OCI-LY7 (cell line): ENCODE results near the gene LRIT1. TPM values are rescaled to one million over a fixed set of nuclear protein-coding genes. Genes with fewer than 3 reads are reported as not detected.

Experiments
- BruUV-seq: library from RNA; stranded (reverse); fragments of 400-500 nt; replicated peaks from 2 replicates; lab custom pipeline; 2021; lab: Mats Ljungman, UMichigan
- CTCF ChIA-PET: fragments of 300-600 bp; sonication (Branson Sonifier 250); formaldehyde crosslinking; loops from one replicate; lab custom pipeline; 2022; ENCODE audit warnings: antibody characterized with exemption; ENCODE audit not compliant: unreplicated experiment; lab: Charles Lee
- POLR2A ChIA-PET: fragments of 300-600 bp; sonication (Branson Sonifier 250); formaldehyde crosslinking; loops from one replicate; lab custom pipeline; 2022; ENCODE audit warnings: antibody characterized with exemption; lab: Charles Lee
- DNase-seq: peaks from one replicate; pipeline ENCODE4 v3.0.0-alpha.2; 2015; ENCODE audit warnings: low spot score
- H2AFZ ChIP-seq: fragments of 200-600 bp; sonication (generic), shearing (Covaris generic); 2 replicates; pipeline ENCODE4 v1.6.1; 2014; ENCODE audit warnings: mild to moderate bottlenecking, antibody characterized with exemption, low read length, moderate library complexity
- H3K27ac ChIP-seq: fragments of 200-600 bp; sonication (generic); 2 replicates; pipeline ENCODE4 v1.5.1; 2014; ENCODE audit warnings: mixed run types, low read depth, mild to moderate bottlenecking, moderate library complexity, low read length, inconsistent platforms; ENCODE audit not compliant: poor library complexity, severe bottlenecking
- H3K36me3 ChIP-seq: fragments of 200-600 bp; sonication (generic); 2 replicates; pipeline ENCODE4 v1.6.1; 2014; ENCODE audit warnings: mild to moderate bottlenecking, antibody characterized with exemption, low read length, moderate library complexity, mixed read lengths; ENCODE audit not compliant: insufficient read depth
- H3K4me1 ChIP-seq: fragments of 200-600 bp; sonication (generic); 2 replicates; pipeline ENCODE4 v1.5.1; 2014; ENCODE audit warnings: mild to moderate bottlenecking, low read length; ENCODE audit not compliant: insufficient read depth, poor library complexity, severe bottlenecking
- H3K4me2 ChIP-seq: fragments of 200-600 bp; sonication (generic); 2 replicates; pipeline ENCODE4 v1.6.1; 2014; ENCODE audit warnings: mild to moderate bottlenecking, low read length
- H3K4me3 ChIP-seq: fragments of 200-600 bp; sonication (generic); 2 replicates; pipeline ENCODE4 v1.5.1; 2014; ENCODE audit warnings: mild to moderate bottlenecking, low read depth, low read length; ENCODE audit not compliant: poor library complexity, severe bottlenecking
- H3K79me2 ChIP-seq: fragments of 200-600 bp; sonication (generic); 2 replicates; pipeline ENCODE4 v1.6.1; 2016; ENCODE audit warnings: low read depth, mild to moderate bottlenecking, low read length, moderate library complexity, mixed read lengths; ENCODE audit not compliant: insufficient read depth
- H3K9me2 ChIP-seq: fragments of 200-600 bp; sonication (generic); 2 replicates; pipeline ENCODE4 v1.6.1; 2016; ENCODE audit warnings: mild to moderate bottlenecking, low read length, mixed read lengths; ENCODE audit not compliant: insufficient read depth
- H3K9me3 ChIP-seq: fragments of 200-600 bp; sonication (generic); 2 replicates; pipeline ENCODE4 v1.6.1; 2014; ENCODE audit warnings: mild to moderate bottlenecking, mixed run types, low read length, mixed read lengths
- H4K20me1 ChIP-seq: fragments of 200-600 bp; sonication (generic); 2 replicates; pipeline ENCODE4 v1.6.1; 2014; ENCODE audit warnings: mild to moderate bottlenecking, antibody characterized with exemption, low read length, moderate library complexity, mixed read lengths; ENCODE audit not compliant: insufficient read depth
- CTCF ChIP-seq: fragments of 200-600 bp; sonication (generic); conservative IDR thresholded peaks from 2 replicates; pipeline ENCODE4 v1.5.1; 2014; ENCODE audit warnings: mild to moderate bottlenecking, antibody characterized with exemption, low read length, moderate library complexity, mixed read lengths
- EZH2phosphoT487 ChIP-seq: fragments of 200-600 bp; sonication (generic); IDR thresholded peaks from 2 replicates; pipeline ENCODE4 v1.6.1; 2018; ENCODE audit warnings: low read depth, borderline replicate concordance, mild to moderate bottlenecking, mixed run types, antibody characterized with exemption, low read length, moderate library complexity, mixed read lengths
- intact Hi-C: fragments of 100-400 bp; cut with micrococcal nuclease; formaldehyde crosslinking; loops from one replicate; pipeline ENCODE4 v1.10.0; 2022; ENCODE audit not compliant: unreplicated experiment
- total RNA-seq, 2 experiments: library from RNA; depleted of rRNA in 1 of 2; stranded (reverse); fragments of >200 nt in 1 of 2; shearing (Covaris generic) in 1 of 2; gene quantifications; 2 replicates each; pipeline ENCODE4 v1.2.3, GENCODE V29; 2014 to 2022

Gene LRIT1
- total RNA-seq, 2 experiments from 2014 or later, result not detected

- intact Hi-C loops, result no loop called here
- no peak overlapping the region for H2AFZ ChIP-seq
- no peak overlapping the region for H3K4me2 ChIP-seq
- H3K4me3 ChIP-seq, result no peak overlapping the region
- BruUV-seq, result no TSS peak
- H3K9me3 ChIP-seq, result no peaks in the 10 kb centered on the region
- H4K20me1 ChIP-seq, result no peaks in the 10 kb centered on the region
- DNase-seq, result no peak
- H3K79me2 ChIP-seq, result no peaks in the 10 kb centered on the region
- no peaks in the 10 kb centered on the region for H3K4me1 ChIP-seq
- POLR2A ChIA-PET, result no interaction called here
- H3K9me2 ChIP-seq, result no peaks in the 10 kb centered on the region
- no peak overlapping the region for H3K27ac ChIP-seq
- CTCF ChIA-PET, result no interaction called here
- no peaks in the 10 kb centered on the region for H3K36me3 ChIP-seq
- TF ChIP-seq EZH2phosphoT487 (no peak), CTCF (no peak)
Observed at GRCh38 chr10:84213076-84213475, 28.3 kb downstream of the LRIT1 start.

- TF ChIP-seq CTCF (no peak), EZH2phosphoT487 (no peak)
- Histone ChIP-seq H3K4me1 (no peaks in the 10 kb centered on the region), H2AFZ (no peak overlapping the region), H4K20me1 (no peaks in the 10 kb centered on the region), H3K4me3 (no peak overlapping the region), H3K9me2 (no peaks in the 10 kb centered on the region), H3K4me2 (no peak overlapping the region), H3K79me2 (no peaks in the 10 kb centered on the region), H3K27ac (no peak overlapping the region), H3K36me3 (no peaks in the 10 kb centered on the region), H3K9me3 (no peaks in the 10 kb centered on the region)
- ChIA-PET CTCF (interaction anchor here (0.5 kb wide), 1 partner anchor 30 kb away, joined by 3 read pairs; no protein-coding TSS in a partner anchor), POLR2A (interaction anchor here (0.8 kb wide), 1 partner anchor 861 kb away, joined by 3 read pairs; no protein-coding TSS in a partner anchor)
- no peak for DNase-seq
- no TSS peak for BruUV-seq
- intact Hi-C loops, result no loop called here
Observed at GRCh38 chr10:84212014-84212413, 29.3 kb downstream of the LRIT1 start.

- no peaks in the 10 kb centered on the region for H3K9me2 ChIP-seq
- no peaks in the 10 kb centered on the region for H3K4me1 ChIP-seq
- DNase-seq, result no peak
- no peak overlapping the region for H3K4me2 ChIP-seq
- no peak overlapping the region for H3K27ac ChIP-seq
- no TSS peak for BruUV-seq
- no peaks in the 10 kb centered on the region for H4K20me1 ChIP-seq
- TF ChIP-seq EZH2phosphoT487, result no peak
- no peak for TF ChIP-seq CTCF
- H3K4me3 ChIP-seq, result no peak overlapping the region
- H3K9me3 ChIP-seq, result no peaks in the 10 kb centered on the region
- no peaks in the 10 kb centered on the region for H3K36me3 ChIP-seq
- H3K79me2 ChIP-seq, result no peaks in the 10 kb centered on the region
- intact Hi-C loops, result no loop called here
- no peak overlapping the region for H2AFZ ChIP-seq
- CTCF ChIA-PET, result interaction anchor here (0.5 kb wide), 1 partner anchor 31 kb away, joined by 3 read pairs; no protein-coding TSS in a partner anchor
- POLR2A ChIA-PET, result interaction anchor here (0.8 kb wide), 1 partner anchor 860 kb away, joined by 3 read pairs; no protein-coding TSS in a partner anchor
Observed at GRCh38 chr10:84211566-84211965, 29.8 kb downstream of the LRIT1 start.
